ENCODE results near the gene C1QB.

- TF ChIP-seq CTCF (conservative IDR thresholded peaks at IDR 0.05 in 1 of 2, IDR thresholded peaks at IDR 0.05 in 1 of 2; ENCODE audit: extremely low read depth in 1 of 2, insufficient read depth in 1 of 2, low read depth in 1 of 2, low read length in 2 of 2) (no peak), EZH2 (IDR thresholded peaks at IDR 0.05; ENCODE audit: borderline replicate concordance, low read length) (no peak)
These were observed 41.5 kb upstream of the C1QB start for GRCh38 chr1:22611530-22611947.
